22Rv1 (cell line): ENCODE data around the gene CASTOR1.

Experiments used
- ZFX ChIP-seq: fragments of 450-650 bp; IDR thresholded peaks from 2 replicates; pipeline ENCODE4 v1.6.1; 2017; ENCODE audit warnings: antibody characterized with exemption, borderline replicate concordance
- TF ChIP-seq, protein P1 (sequence below): fragments of 450-650 bp; IDR thresholded peaks from 2 replicates; pipeline ENCODE4 v1.5.1; 2017; ENCODE audit warnings: mild to moderate bottlenecking

DNA sequence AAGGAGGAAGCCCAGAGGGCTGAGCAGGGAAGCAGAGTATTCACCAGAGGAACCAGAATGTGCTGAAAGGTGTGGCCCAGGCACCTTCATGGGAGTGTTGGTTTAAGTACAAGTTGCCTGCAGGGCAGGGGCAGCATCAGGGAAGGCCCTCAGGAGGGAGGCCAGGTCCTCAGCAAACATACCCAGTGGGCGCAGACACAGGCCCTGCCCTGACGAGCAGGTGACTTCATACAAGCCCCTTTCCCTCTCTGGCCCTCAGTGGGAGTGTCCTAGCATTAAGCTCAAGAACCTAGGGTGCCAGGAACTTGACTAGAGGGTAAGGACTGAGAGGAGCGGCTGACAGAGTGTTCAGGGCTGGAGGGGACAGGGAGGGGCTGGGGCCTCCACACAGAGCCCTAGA, 7.5 kb upstream of the CASTOR1 start:
- TF ChIP-seq, protein P1, sequence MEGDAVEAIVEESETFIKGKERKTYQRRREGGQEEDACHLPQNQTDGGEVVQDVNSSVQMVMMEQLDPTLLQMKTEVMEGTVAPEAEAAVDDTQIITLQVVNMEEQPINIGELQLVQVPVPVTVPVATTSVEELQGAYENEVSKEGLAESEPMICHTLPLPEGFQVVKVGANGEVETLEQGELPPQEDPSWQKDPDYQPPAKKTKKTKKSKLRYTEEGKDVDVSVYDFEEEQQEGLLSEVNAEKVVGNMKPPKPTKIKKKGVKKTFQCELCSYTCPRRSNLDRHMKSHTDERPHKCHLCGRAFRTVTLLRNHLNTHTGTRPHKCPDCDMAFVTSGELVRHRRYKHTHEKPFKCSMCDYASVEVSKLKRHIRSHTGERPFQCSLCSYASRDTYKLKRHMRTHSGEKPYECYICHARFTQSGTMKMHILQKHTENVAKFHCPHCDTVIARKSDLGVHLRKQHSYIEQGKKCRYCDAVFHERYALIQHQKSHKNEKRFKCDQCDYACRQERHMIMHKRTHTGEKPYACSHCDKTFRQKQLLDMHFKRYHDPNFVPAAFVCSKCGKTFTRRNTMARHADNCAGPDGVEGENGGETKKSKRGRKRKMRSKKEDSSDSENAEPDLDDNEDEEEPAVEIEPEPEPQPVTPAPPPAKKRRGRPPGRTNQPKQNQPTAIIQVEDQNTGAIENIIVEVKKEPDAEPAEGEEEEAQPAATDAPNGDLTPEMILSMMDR: no peak
- no peak for TF ChIP-seq ZFX
